IPS-18c (cell line): ENCODE data around the gene KPNA1.
"Not testable (repeated sequence)": the region's sequence is repeated elsewhere in the genome, so short reads cannot be mapped to it uniquely, and the experiment has no call there.

Experiments
- H3K4me3 ChIP-seq: 2 replicates; pipeline ENCODE4 v1.7.0; 2013; ENCODE audit warnings: low read depth, mild to moderate bottlenecking, low read length, moderate library complexity; ENCODE audit not compliant: insufficient read depth
- H3K9me3 ChIP-seq: one replicate; pipeline ENCODE4 v1.6.1; 2013; ENCODE audit warnings: mild to moderate bottlenecking, low read length, moderate library complexity; ENCODE audit not compliant: control insufficient read depth, insufficient read depth

The KPNA1 gene

GRCh38 chr3:122502139-122502538 is 12.6 kb downstream of the KPNA1 start:
- H3K4me3 ChIP-seq = no peak overlapping the region
- no peaks in the 10 kb centered on the region for H3K9me3 ChIP-seq

- H3K9me3 ChIP-seq, H3K4me3 ChIP-seq: not testable (repeated sequence)
Measured at GRCh38 chr3:122500964-122501363, 13.8 kb downstream of the KPNA1 start.

GRCh38 chr3:122498152-122498551 is 16.6 kb downstream of the KPNA1 start:
- Histone ChIP-seq H3K4me3 (no peak overlapping the region), H3K9me3 (no peaks in the 10 kb centered on the region)

GRCh38 chr3:122497425-122497824 is 17.3 kb downstream of the KPNA1 start:
- Histone ChIP-seq H3K4me3 (no peak overlapping the region), H3K9me3 (no peaks in the 10 kb centered on the region)

GRCh38 chr3:122496508-122496907 is 18.2 kb downstream of the KPNA1 start:
- no peaks in the 10 kb centered on the region for H3K9me3 ChIP-seq
- H3K4me3 ChIP-seq = no peak overlapping the region

GRCh38 chr3:122493296-122493695 is 21.4 kb downstream of the KPNA1 start:
- Histone ChIP-seq H3K4me3 (no peak overlapping the region), H3K9me3 (no peaks in the 10 kb centered on the region)

- no peak overlapping the region for H3K4me3 ChIP-seq
- no peaks in the 10 kb centered on the region for H3K9me3 ChIP-seq
Measured at GRCh38 chr3:122488262-122488973, 26.3 kb downstream of the KPNA1 start.

- H3K4me3 ChIP-seq = no peak overlapping the region
- H3K9me3 ChIP-seq = no peaks in the 10 kb centered on the region
Measured at GRCh38 chr3:122484985-122485384, 29.8 kb downstream of the KPNA1 start.

- H3K9me3 ChIP-seq = no peaks in the 10 kb centered on the region
- H3K4me3 ChIP-seq = no peak overlapping the region
Measured at GRCh38 chr3:122481390-122481789, 33.3 kb downstream of the KPNA1 start.

- no peak overlapping the region for H3K4me3 ChIP-seq
Measured at GRCh38 chr3:122476532-122476931, 38.2 kb downstream of the KPNA1 start.

GRCh38 chr3:122475316-122475715 is 39.4 kb downstream of the KPNA1 start:
- H3K4me3 ChIP-seq = no peak overlapping the region
- H3K9me3 ChIP-seq = no peaks in the 10 kb centered on the region

More at GRCh38 chr3:122476532-122476931, 38.2 kb downstream of the KPNA1 start:
- H3K9me3 ChIP-seq = no peaks in the 10 kb centered on the region

GRCh38 chr3:122469659-122470058 is 45.1 kb downstream of the KPNA1 start:
- H3K9me3 ChIP-seq = no peaks in the 10 kb centered on the region
- no peak overlapping the region for H3K4me3 ChIP-seq

GRCh38 chr3:122468896-122469533 is 45.7 kb downstream of the KPNA1 start:
- no peaks in the 10 kb centered on the region for H3K9me3 ChIP-seq
- H3K4me3 ChIP-seq = no peak overlapping the region

- Histone ChIP-seq H3K4me3 (no peak overlapping the region), H3K9me3 (no peaks in the 10 kb centered on the region)
Measured at GRCh38 chr3:122466701-122467240, 48.0 kb downstream of the KPNA1 start.

GRCh38 chr3:122464659-122465058 is 50.1 kb downstream of the KPNA1 start:
- no peak overlapping the region for H3K4me3 ChIP-seq
- no peaks in the 10 kb centered on the region for H3K9me3 ChIP-seq

- Histone ChIP-seq H3K4me3 (no peak overlapping the region), H3K9me3 (no peaks in the 10 kb centered on the region)
Measured at GRCh38 chr3:122462406-122462805, 52.3 kb downstream of the KPNA1 start.

GRCh38 chr3:122461806-122462205 is 52.9 kb downstream of the KPNA1 start:
- H3K4me3 ChIP-seq = no peak overlapping the region
- H3K9me3 ChIP-seq = no peaks in the 10 kb centered on the region

GRCh38 chr3:122458992-122459391 is 55.7 kb downstream of the KPNA1 start:
- no peaks in the 10 kb centered on the region for H3K9me3 ChIP-seq

More at GRCh38 chr3:122458992-122459391, 55.7 kb downstream of the KPNA1 start:
- no peak overlapping the region for H3K4me3 ChIP-seq
